GM12878 (cell line): ENCODE results near the gene ZMYND19. TPM values are rescaled to one million over a fixed set of nuclear protein-coding genes. Genes with fewer than 3 reads are reported as not detected.

Source experiments
- ATAC-seq: fragments of 200-7000 bp; cut with Tn5 transposase; 3 replicates; pipeline ENCODE4 v1.9.1; 2020; ENCODE audit warnings: mild to moderate bottlenecking, moderate library complexity
- BruUV-seq: library from RNA; stranded (reverse); fragments of 400-500 nt; replicated peaks from 2 replicates; lab custom pipeline; 2021; lab: Mats Ljungman, UMichigan
- CTCF ChIA-PET: fragments of 300-600 bp; sonication (Branson Sonifier 250); formaldehyde crosslinking; extraction: SDS; loops from one replicate; lab custom pipeline; 2021; ENCODE audit warnings: inconsistent platforms; lab: Yijun Ruan, JAX
- POLR2A ChIA-PET: fragments of 350-600 bp; formaldehyde crosslinking; extraction: SDS; loops from one replicate; lab custom pipeline; 2021; ENCODE audit warnings: inconsistent platforms; lab: Charles Lee
- RAD21 ChIA-PET: fragments of 300-600 bp; sonication (Branson Sonifier 250); formaldehyde crosslinking; loops from one replicate; lab custom pipeline; 2023; ENCODE audit warnings: antibody characterized with exemption; ENCODE audit not compliant: unreplicated experiment; lab: Charles Lee
- SMC1A ChIA-PET: fragments of 300-600 bp; sonication (Branson Sonifier 250); formaldehyde crosslinking; loops from one replicate; lab custom pipeline; 2023; ENCODE audit not compliant: unreplicated experiment, uncharacterized antibody; lab: Charles Lee
- DNase-seq: peaks from one replicate; pipeline ENCODE4 v3.0.0-alpha.2; 2011; ENCODE audit warnings: low read depth, low spot score
- FAIRE-seq: peaks from 3 replicates; lab custom pipeline; 2011; peaks lifted over from hg19 to GRCh38; lab: Jason Lieb, UNC
- H2AFZ ChIP-seq: 2 replicates; pipeline ENCODE4 v1.6.0; 2011; ENCODE audit warnings: low read depth, low read length, control low read depth; ENCODE audit not compliant: control insufficient read depth
- H3K27ac ChIP-seq: 2 replicates; pipeline ENCODE4 v1.5.1; 2011; ENCODE audit warnings: control low read depth; ENCODE audit not compliant: control insufficient read depth, insufficient read depth
- H3K27me3 ChIP-seq, 2 experiments: replicated peaks in 1 of 2; 2 replicates each; pipeline versions ENCODE4 v1.6.0 to v1.6.1; 2011; ENCODE audit warnings: low read length in 1 of 2; ENCODE audit not compliant: control insufficient read depth in 2 of 2, insufficient read depth in 2 of 2
- H3K36me3 ChIP-seq, 2 experiments: 2 replicates each; pipeline ENCODE4 v1.5.1; 2011; ENCODE audit warnings: low read length in 1 of 2; ENCODE audit not compliant: control insufficient read depth in 2 of 2, insufficient read depth in 2 of 2
- H3K4me1 ChIP-seq: 2 replicates; pipeline ENCODE4 v1.6.1; 2011; ENCODE audit warnings: mild to moderate bottlenecking, low read length, moderate library complexity, mixed read lengths; ENCODE audit not compliant: control insufficient read depth, insufficient read depth
- H3K4me2 ChIP-seq: 2 replicates; pipeline ENCODE4 v1.6.0; 2011; ENCODE audit warnings: control low read depth; ENCODE audit not compliant: control insufficient read depth, insufficient read depth
- H3K4me3 ChIP-seq: fragments of 200-600 bp; sonication (generic); 2 replicates; pipeline ENCODE4 v1.5.1; 2016
- H3K79me2 ChIP-seq: 2 replicates; pipeline ENCODE4 v1.6.0; 2011; ENCODE audit warnings: low read length; ENCODE audit not compliant: control insufficient read depth, insufficient read depth
- H3K9ac ChIP-seq: 2 replicates; pipeline ENCODE4 v1.8.0; 2011; ENCODE audit warnings: low read length, control low read depth, mixed read lengths; ENCODE audit not compliant: control insufficient read depth, insufficient read depth
- H3K9me3 ChIP-seq: replicated peaks from 3 replicates; pipeline ENCODE4 v1.5.1; 2011; ENCODE audit warnings: mild to moderate bottlenecking, low read length; ENCODE audit not compliant: control insufficient read depth, insufficient read depth
- H4K20me1 ChIP-seq: 2 replicates; pipeline ENCODE4 v1.6.0; 2011; ENCODE audit not compliant: control insufficient read depth, insufficient read depth
- MEF2B ChIP-seq: fragments of 450-650 bp; IDR thresholded peaks from 2 replicates; pipeline ENCODE4 v1.6.1; 2018; ENCODE audit warnings: mild to moderate bottlenecking, moderate library complexity; ENCODE audit not compliant: partially characterized antibody, poor library complexity, severe bottlenecking
- MXI1 ChIP-seq: fragments of 150-350 bp; IDR thresholded peaks from 2 replicates; pipeline ENCODE4 v1.6.1; 2011; ENCODE audit warnings: low read depth, mild to moderate bottlenecking, inconsistent platforms, low read length, improper control_type of control experiment
- PAX8 ChIP-seq: fragments of 450-650 bp; IDR thresholded peaks from 2 replicates; pipeline ENCODE4 v1.6.1; 2017; ENCODE audit warnings: mild to moderate bottlenecking, moderate library complexity
- SIN3A ChIP-seq: IDR thresholded peaks from 2 replicates; pipeline ENCODE4 v1.6.1; 2012; ENCODE audit warnings: low read depth, low read length, improper control_type of control experiment
- SRF ChIP-seq, 2 experiments: IDR thresholded peaks; 2 replicates each; pipeline ENCODE4 v1.6.1; 2011; ENCODE audit warnings: low read depth in 2 of 2, low read length in 2 of 2, mild to moderate bottlenecking in 1 of 2, moderate library complexity in 1 of 2
- ZNF687 ChIP-seq: fragments of 450-650 bp; IDR thresholded peaks from 2 replicates; pipeline ENCODE4 v1.6.1; 2017; ENCODE audit warnings: mild to moderate bottlenecking, moderate library complexity
- WGBS: methylation state at CpG from one replicate; pipeline ENCODE4 v1.1.6; 2016; ENCODE audit warnings: low lambda C conversion rate; ENCODE audit not compliant: insufficient replicate concordance, insufficient coverage; ENCODE audit errors: missing lambda C conversion rate; 5-methylcytosine and 5-hydroxymethylcytosine counted together
- in situ Hi-C: fragments of 300-500 bp; cut with MboI; formaldehyde crosslinking; loops from 9 replicates; pipeline ENCODE4 v1.14.3; 2018; ENCODE audit warnings: mixed read lengths
- intact Hi-C: fragments of 100-400 bp; cut with micrococcal nuclease; formaldehyde crosslinking; loops from one replicate; pipeline ENCODE4 v1.14.2; 2022; ENCODE audit not compliant: unreplicated experiment
- polyA plus RNA-seq, 11 experiments: library from polyadenylated mRNA; depleted of rRNA in 4 of 11; unstranded in 6 of 11; stranded (reverse) in 5 of 11; fragments of >200 nt; fragmentation: Nextera tagmentation in 4 of 11; fragmentation: Illumina TruSeq in 1 of 11; extraction: Ambion mirVana in 4 of 11; extraction: Trizol in 1 of 11; gene quantifications; 1 replicate in 1 of 11; 2 replicates in 10 of 11; pipeline versions ENCODE4 v1.2.1 to v1.2.3, GENCODE V29; 2011 to 2016; ENCODE audit warnings: inconsistent platforms in 2 of 11, missing spikeins in 2 of 11, low read depth in 1 of 11
- total RNA-seq, 4 experiments: library from RNA; depleted of rRNA in 3 of 4; stranded (reverse); fragments of >200 nt in 3 of 4; fragmentation: Illumina TruSeq in 1 of 4; extraction: Trizol in 1 of 4; gene quantifications; 2 replicates each; pipeline versions ENCODE4 v1.2.1 to v1.2.3, GENCODE V29; 2013 to 2021

ZMYND19 gene
- total and polyA plus RNA-seq, 10 of the 15 experiments (the other 5 are each of a cell fraction or from before 2014, with no cell fraction given), result 0.84 to 54.8 (median 20.1) TPM

GRCh38 chr9:137639303-137640051, 49.2 kb upstream of the ZMYND19 start:
- Histone ChIP-seq H3K4me2 (peak overlapping the region; percentile 75), H3K27ac (peak overlapping the region; percentile 56), H3K9ac (peak overlapping the region; percentile 31; the same call in 1 of the 2 replicates), H2AFZ (no peak overlapping the region), H4K20me1 (no peaks in the 10 kb centered on the region), H3K4me3 (peak overlapping the region; percentile 51), H3K36me3 (peaks cover 3 to 7% of the 10 kb centered on the region in 2 experiments; a peak in 3 of 4 replicates), H3K79me2 (peaks cover 63% of the 10 kb centered on the region), H3K9me3 (no peaks in the 10 kb centered on the region), H3K4me1 (peaks cover 4% of the 10 kb centered on the region; the same call in 1 of the 2 replicates), H3K27me3 (no peaks in the 10 kb centered on the region)
- FAIRE-seq (peak; percentile 65), DNase-seq (no peak), ATAC-seq (peak; percentile 96)
- in situ Hi-C loops, result no loop called here
- ChIA-PET CTCF (interaction anchor here (1.1 to 1.5 kb wide), 2 partner anchors 34 to 337 kb away, joined by 3 read pairs; partner anchors contain the start of gene NRARP), SMC1A (interaction anchor here (1.2 kb wide), 1 partner anchor 26 kb away, joined by 3 read pairs; no protein-coding TSS in a partner anchor), POLR2A (interaction anchor here (1.6 kb wide), 1 partner anchor 9 kb away, joined by 4 read pairs; no protein-coding TSS in a partner anchor), RAD21 (interaction anchor here (0.8 kb wide), 1 partner anchor 21 kb away, joined by 3 read pairs; no protein-coding TSS in a partner anchor)
- 59% methylated on average over 12 of the region's 12 CpGs for WGBS
- intact Hi-C loops, result no loop called here
- TSS peak; percentile 8 for BruUV-seq
- TF ChIP-seq SRF (IDR thresholded peaks at IDR 0.05; ENCODE audit: low read depth in 2 of 2, low read length in 2 of 2) (no peak), MXI1 (peak; percentile 48; the same call in 1 of the 2 replicates), ZNF687 (peak; percentile 84), SIN3A (peak; percentile 60; the same call in 1 of the 2 replicates), MEF2B (peak; percentile 16), PAX8 (peak; percentile 63; the same call in 1 of the 2 replicates)
